ENCODE results near the gene PHETA1.

DNA sequence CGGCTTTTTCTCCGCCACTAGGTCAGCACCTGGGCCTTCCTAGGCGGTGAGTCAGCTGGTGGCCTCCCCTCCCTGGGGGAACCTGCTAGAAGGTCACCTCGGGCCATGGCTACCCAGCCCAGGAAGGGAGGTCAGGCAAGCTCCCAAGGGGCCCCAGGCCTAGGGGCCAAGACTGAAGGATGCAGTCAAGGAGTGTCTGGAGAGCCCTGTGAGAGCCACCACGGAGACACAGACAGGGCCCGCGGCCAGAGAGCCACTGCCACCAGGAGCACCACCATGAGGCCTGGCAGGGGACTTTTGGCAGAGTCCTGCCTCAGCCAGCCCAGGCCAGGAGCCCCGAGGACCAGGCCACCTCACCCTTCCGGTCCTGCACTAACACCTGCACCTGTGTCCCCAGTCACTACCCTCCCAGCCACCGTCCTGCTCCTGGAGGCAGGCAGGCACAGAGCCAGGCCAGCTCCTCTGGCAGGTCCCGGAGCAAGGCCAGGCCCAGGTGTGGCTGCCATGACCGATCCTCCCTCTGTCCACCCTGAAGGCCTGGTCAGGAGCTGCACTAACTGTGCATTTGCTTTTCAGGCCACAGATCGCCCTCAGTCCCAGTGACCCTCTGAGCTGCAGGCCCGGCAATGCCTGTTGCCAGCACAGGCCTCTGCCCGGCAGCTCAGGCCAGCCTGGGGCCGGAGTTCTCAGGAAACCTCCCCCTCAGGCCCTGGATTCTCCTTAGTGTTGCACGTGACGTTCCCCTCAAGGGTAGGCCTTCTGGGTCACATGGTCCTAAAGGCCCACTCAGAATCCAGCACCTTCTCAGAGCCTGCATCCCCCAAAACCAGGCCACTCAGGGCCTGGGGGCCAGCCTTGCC, 6.9 kb downstream of the PHETA1 start:
- no peak for TF ChIP-seq SUZ12 (IDR thresholded peaks at IDR 0.05)
- no peak for TF ChIP-seq LEF1 (IDR thresholded peaks at IDR 0.05; ENCODE audit: borderline replicate concordance)

Data from HEK293T (cell line).